Colonic mucosa (tissue), 4 donors: ENCODE results near the gene ZSWIM5. TPM values are rescaled to one million over a fixed set of nuclear protein-coding genes. Genes with fewer than 3 reads are reported as not detected.
"Not testable (repeated sequence)": the region's sequence is repeated elsewhere in the genome, so short reads cannot be mapped to it uniquely, and the experiment has no call there.

Experiments used
- DNase-seq: peaks from one replicate; pipeline ENCODE4 v3.0.0-alpha.2; 2020
- H3K27ac ChIP-seq: fragments of 200-600 bp; one replicate; pipeline ENCODE4 v1.8.0; 2021
- H3K27me3 ChIP-seq: fragments of 200-600 bp; one replicate; pipeline ENCODE4 v1.8.0; 2021
- H3K36me3 ChIP-seq: fragments of 200-600 bp; one replicate; pipeline ENCODE4 v1.8.0; 2021
- H3K4me1 ChIP-seq: fragments of 200-600 bp; one replicate; pipeline ENCODE4 v1.8.0; 2021; ENCODE audit warnings: mild to moderate bottlenecking
- H3K4me3 ChIP-seq: fragments of 200-600 bp; one replicate; pipeline ENCODE4 v1.8.0; 2021
- H3K9ac ChIP-seq, 2 donors: one replicate each; pipeline ENCODE4 v1.7.0; 2013; ENCODE audit warnings: control low read depth in 2 of 2, low read depth in 2 of 2, low read length in 2 of 2
- H3K9me3 ChIP-seq: fragments of 200-600 bp; one replicate; pipeline ENCODE4 v1.8.0; 2021
- intact Hi-C: fragments of 100-400 bp; cut with DNase I; formaldehyde crosslinking; loops from one replicate; pipeline ENCODE4 v1.14.1; 2022
- total RNA-seq, 2 donors: library from RNA; stranded (reverse); fragmentation: NEBNext Ultra II Directional in 1 of 2; extraction: Animal tissue kit (Norgen Biotek cat#: 25700) in 1 of 2; gene quantifications; one replicate each; pipeline ENCODE4 v1.2.1, GENCODE V29; 2021
- TF ChIP-seq, protein P1 (sequence below): fragments of 200-600 bp; IDR thresholded peaks from one replicate; pipeline ENCODE4 v1.8.0; 2022; ENCODE audit warnings: antibody characterized with exemption, mild to moderate bottlenecking
- donor health status: healthy.
- donor health status: DM: no; HTN: no; CAD: no.
- donor health status: DM: no; HTN: no; CAD: no.

Gene ZSWIM5
- total RNA-seq, 2 donors from 2014 or later = 9.0 to 9.7 TPM

DNA sequence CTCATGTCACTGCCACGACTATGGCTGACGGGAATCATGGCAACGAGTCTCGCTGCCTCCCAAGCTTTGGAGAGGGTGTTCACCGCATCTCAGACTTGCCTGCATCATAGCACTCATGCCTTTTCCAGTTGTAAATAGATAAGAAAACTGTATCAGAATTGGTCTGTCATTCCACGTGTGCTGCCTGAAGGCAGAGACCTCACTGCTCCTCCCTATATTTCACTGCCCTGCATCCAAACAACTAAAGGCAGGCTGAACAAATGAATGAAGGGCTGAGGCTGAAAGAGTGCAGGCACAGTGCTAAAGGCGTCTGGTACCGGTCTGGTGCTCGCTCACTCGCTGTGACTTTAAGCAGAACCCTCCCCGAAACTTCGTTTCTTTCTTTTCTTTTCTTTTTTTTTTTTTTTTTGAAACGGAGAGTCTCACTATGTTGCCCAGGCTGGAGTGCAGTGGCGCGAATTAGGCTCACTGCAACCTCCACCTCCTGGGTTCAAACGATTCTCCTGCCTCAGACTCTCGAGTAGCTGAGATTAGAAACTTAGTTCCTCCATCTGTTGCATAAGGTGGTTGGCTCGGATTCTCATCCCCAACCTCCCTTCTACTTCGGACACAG lies 220.6 kb downstream of the ZSWIM5 start:
- Histone ChIP-seq H3K27me3 (no peaks in the 10 kb centered on the region), H3K36me3 (no peaks in the 10 kb centered on the region), H3K27ac (peak overlapping the region; percentile 61), H3K9ac (peak overlapping the region; percentile 73 to 84), H3K9me3 (no peaks in the 10 kb centered on the region), H3K4me3 (peak overlapping the region; percentile 62), H3K4me1 (peaks cover 4% of the 10 kb centered on the region)
- DNase-seq = no peak
- TF ChIP-seq, protein P1, sequence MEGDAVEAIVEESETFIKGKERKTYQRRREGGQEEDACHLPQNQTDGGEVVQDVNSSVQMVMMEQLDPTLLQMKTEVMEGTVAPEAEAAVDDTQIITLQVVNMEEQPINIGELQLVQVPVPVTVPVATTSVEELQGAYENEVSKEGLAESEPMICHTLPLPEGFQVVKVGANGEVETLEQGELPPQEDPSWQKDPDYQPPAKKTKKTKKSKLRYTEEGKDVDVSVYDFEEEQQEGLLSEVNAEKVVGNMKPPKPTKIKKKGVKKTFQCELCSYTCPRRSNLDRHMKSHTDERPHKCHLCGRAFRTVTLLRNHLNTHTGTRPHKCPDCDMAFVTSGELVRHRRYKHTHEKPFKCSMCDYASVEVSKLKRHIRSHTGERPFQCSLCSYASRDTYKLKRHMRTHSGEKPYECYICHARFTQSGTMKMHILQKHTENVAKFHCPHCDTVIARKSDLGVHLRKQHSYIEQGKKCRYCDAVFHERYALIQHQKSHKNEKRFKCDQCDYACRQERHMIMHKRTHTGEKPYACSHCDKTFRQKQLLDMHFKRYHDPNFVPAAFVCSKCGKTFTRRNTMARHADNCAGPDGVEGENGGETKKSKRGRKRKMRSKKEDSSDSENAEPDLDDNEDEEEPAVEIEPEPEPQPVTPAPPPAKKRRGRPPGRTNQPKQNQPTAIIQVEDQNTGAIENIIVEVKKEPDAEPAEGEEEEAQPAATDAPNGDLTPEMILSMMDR = no peak
- intact Hi-C loops = no loop called here

DNA sequence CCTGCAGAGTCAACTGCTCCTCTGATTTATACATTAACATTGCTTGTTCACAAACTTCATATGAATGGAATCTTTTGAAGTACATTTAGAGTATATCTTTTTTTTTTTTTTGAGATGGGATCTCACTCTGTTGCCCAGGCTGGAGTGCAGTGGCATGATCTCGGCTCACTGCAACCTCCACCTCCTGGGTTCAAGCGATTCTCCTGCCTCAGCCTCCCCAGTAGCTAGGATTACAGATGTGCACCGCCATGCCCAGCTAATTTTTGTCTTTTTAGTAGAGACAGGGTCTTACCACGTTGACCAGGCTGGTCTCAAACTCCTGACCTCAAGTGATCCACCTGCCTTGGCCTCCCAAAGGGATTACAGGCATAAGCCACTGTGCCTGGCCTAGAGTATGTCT lies 229.0 kb downstream of the ZSWIM5 start:
- H3K9me3 ChIP-seq, H3K4me3 ChIP-seq, intact Hi-C loops, H3K27me3 ChIP-seq, H3K4me1 ChIP-seq, H3K9ac ChIP-seq, DNase-seq, H3K36me3 ChIP-seq, H3K27ac ChIP-seq: not testable (repeated sequence)

DNA sequence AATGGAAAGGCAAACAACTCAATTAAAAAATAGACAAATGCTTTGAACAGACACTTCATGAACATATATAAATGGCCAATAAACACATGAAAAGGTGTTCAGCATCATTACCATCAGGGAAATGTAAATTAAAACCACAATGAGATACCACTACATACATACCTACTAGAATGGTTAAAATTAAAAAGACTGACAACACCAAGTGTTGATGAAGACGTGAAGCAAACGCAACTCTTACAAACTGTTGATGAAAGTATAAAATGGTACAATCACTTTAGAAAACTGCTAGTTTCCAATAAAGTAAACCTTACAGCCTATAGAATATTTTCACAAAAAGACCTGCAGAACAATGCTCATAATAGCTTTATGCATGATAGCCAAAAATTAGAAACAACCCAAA lies 230.2 kb downstream of the ZSWIM5 start:
- TF ChIP-seq, protein P1 = no peak

DNA sequence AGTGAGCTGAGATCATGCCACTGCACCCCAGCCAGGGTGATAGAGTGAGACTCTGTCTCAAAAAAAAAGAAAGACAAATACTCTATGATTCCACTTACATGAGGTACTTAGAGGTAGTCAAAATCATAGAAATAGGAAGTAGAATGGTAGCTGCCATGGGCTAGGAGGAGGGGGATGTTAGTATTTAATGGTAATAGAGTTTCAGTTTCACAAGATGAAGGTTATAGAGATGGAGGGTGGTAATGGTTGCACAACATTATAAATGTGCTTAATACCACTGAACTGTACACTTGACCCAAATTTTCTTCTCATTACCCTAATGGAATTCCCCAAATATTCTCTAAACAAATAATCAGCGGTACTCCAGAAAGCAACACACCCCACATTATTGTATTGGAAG lies 232.8 kb downstream of the ZSWIM5 start:
- no peak for DNase-seq
- no peaks in the 10 kb centered on the region for H3K9me3 ChIP-seq
- no peaks in the 10 kb centered on the region for H3K36me3 ChIP-seq

More for the DNA sequence above, 230.2 kb downstream of the ZSWIM5 start:
- Histone ChIP-seq H3K4me1 (no peaks in the 10 kb centered on the region), H3K36me3 (no peaks in the 10 kb centered on the region), H3K4me3 (no peak overlapping the region), H3K9ac (no peak overlapping the region), H3K27me3 (no peaks in the 10 kb centered on the region), H3K9me3 (no peaks in the 10 kb centered on the region), H3K27ac (no peak overlapping the region)
- intact Hi-C loops = no loop called here
- no peak for DNase-seq

DNA sequence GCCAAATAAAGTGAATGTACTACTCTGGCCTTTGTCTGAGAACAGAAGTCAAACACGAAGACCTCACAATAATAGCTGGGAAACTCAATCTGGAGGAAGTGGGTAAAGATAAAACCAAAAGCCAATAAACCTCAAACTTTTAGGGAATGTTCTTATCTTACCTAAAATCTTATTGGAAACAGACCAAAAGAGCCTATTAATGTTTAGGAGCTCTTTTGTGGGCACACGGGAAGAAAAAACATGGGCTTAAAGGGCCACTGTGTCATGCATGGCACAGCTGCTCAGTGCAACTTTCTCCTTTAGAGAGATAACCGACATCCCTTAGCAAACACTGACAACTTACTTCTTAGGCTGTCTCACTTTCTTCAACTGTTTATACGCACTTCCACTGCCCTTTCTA lies 236.1 kb downstream of the ZSWIM5 start:
- DNase-seq = no peak

More for the DNA sequence above, 232.8 kb downstream of the ZSWIM5 start:
- H3K4me1 ChIP-seq = no peaks in the 10 kb centered on the region
- H3K27ac ChIP-seq = no peak overlapping the region
- TF ChIP-seq, protein P1 = no peak
- H3K27me3 ChIP-seq = no peaks in the 10 kb centered on the region
- no peak overlapping the region for H3K9ac ChIP-seq
- intact Hi-C loops = no loop called here
- H3K4me3 ChIP-seq = no peak overlapping the region

More for the DNA sequence above, 236.1 kb downstream of the ZSWIM5 start:
- intact Hi-C loops = no loop called here
- no peaks in the 10 kb centered on the region for H3K4me1 ChIP-seq
- H3K27me3 ChIP-seq = no peaks in the 10 kb centered on the region
- no peak overlapping the region for H3K27ac ChIP-seq
- TF ChIP-seq, protein P1 = no peak
- H3K4me3 ChIP-seq = no peak overlapping the region
- H3K36me3 ChIP-seq = no peaks in the 10 kb centered on the region
- H3K9ac ChIP-seq = no peak overlapping the region
- no peaks in the 10 kb centered on the region for H3K9me3 ChIP-seq

Other genes starting within 250 kb of the ZSWIM5 start
- gene EIF2B3, start 220.0 kb downstream of the ZSWIM5 start, total RNA-seq = 10 to 100 TPM; 10.9 to 22.7 TPM
- gene HECTD3, start 195.3 kb downstream of the ZSWIM5 start, total RNA-seq = 100 to 1,000 TPM in 1 of 2 donors, 10 to 100 TPM in 1; 89.1 to 103 TPM
- 10 to 100 TPM; 41.7 to 43.5 TPM for gene UROD, start 194.4 kb downstream of the ZSWIM5 start, total RNA-seq
- gene HPDL, start 120.3 kb upstream of the ZSWIM5 start, total RNA-seq = 10 to 100 TPM in 1 of 2 donors, 1 to 10 TPM in 1; 4.3 to 29.3 TPM
- gene TOE1, start 133.6 kb upstream of the ZSWIM5 start, total RNA-seq = 10 to 100 TPM; 10.1 to 20.5 TPM
- 10 to 100 TPM; 17.0 to 65.0 TPM for gene MUTYH, start 133.8 kb upstream of the ZSWIM5 start, total RNA-seq